Keratinocyte (primary cell): Measurements from ENCODE around the gene EEF1A2.
A peak's percentile ranks its signal among the peaks of the same experiment; 100 is the strongest.

ENCODE experiments used
- CTCF ChIP-seq, 3 experiments: IDR thresholded peaks in 1 of 3; conservative IDR thresholded peaks in 1 of 3; optimal IDR thresholded peaks in 1 of 3; 2 replicates in 2 of 3; 3 replicates in 1 of 3; pipeline versions ENCODE3 to v1.5.1; 2011; ENCODE audit warnings: low read length in 3 of 3, mild to moderate bottlenecking in 3 of 3, moderate library complexity in 2 of 3, control low read depth in 1 of 3, inconsistent platforms in 1 of 3; ENCODE audit not compliant: insufficient read depth in 2 of 3; ENCODE audit errors: extremely low read depth in 1 of 3
- EZH2 ChIP-seq: IDR thresholded peaks from one replicate; pipeline ENCODE4 v1.6.1; 2012; ENCODE audit warnings: inconsistent platforms, mild to moderate bottlenecking, low read length, moderate library complexity

GRCh38 chr20:63498960-63499337 lies at the start of gene EEF1A2:
- TF ChIP-seq CTCF (optimal IDR thresholded peaks at IDR 0.05 in 1 of 3, IDR thresholded peaks at IDR 0.05 in 1 of 3, conservative IDR thresholded peaks at IDR 0.05 in 1 of 3; ENCODE audit: extremely low read depth in 1 of 3, insufficient read depth in 2 of 3, low read length in 3 of 3) (peak in 1 of 3 experiments; percentile 17), EZH2 (no peak)
